ENCODE results near the gene CCDC197. TPM values are rescaled to one million over a fixed set of nuclear protein-coding genes. Genes with fewer than 3 reads are reported as not detected.
A peak's percentile ranks its signal among the peaks of the same experiment; 100 is the strongest.

CCDC197 gene
- total and polyA plus RNA-seq, 4 donors: not detected

DNA sequence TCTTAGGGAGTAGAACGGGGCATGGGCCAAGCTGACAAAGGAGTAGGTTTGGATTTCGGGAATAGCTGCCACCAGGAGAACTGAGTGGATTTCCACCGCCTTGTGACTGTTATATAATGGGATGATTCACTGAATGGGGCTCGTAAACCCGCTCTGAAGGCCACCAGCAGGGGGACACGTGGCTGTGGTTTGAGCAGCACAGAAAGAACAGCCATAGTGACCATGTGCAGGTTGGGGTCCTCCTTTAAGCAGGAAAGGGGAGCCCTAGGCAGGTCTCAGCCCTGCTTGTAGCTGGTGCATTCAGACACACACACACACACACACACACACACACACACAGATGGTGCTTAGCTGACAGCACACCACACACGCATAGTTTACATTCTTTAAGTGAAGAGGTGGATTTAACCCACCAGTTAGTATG lies 12.1 kb upstream of the CCDC197 start:
- ATAC-seq (ENCODE audit: insufficient read depth, low FRiP score): no peak
- peak; percentile 12 to 35 (median 22) for DNase-seq
- TF ChIP-seq, protein P1, sequence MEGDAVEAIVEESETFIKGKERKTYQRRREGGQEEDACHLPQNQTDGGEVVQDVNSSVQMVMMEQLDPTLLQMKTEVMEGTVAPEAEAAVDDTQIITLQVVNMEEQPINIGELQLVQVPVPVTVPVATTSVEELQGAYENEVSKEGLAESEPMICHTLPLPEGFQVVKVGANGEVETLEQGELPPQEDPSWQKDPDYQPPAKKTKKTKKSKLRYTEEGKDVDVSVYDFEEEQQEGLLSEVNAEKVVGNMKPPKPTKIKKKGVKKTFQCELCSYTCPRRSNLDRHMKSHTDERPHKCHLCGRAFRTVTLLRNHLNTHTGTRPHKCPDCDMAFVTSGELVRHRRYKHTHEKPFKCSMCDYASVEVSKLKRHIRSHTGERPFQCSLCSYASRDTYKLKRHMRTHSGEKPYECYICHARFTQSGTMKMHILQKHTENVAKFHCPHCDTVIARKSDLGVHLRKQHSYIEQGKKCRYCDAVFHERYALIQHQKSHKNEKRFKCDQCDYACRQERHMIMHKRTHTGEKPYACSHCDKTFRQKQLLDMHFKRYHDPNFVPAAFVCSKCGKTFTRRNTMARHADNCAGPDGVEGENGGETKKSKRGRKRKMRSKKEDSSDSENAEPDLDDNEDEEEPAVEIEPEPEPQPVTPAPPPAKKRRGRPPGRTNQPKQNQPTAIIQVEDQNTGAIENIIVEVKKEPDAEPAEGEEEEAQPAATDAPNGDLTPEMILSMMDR (IDR thresholded peaks at IDR 0.05; ENCODE audit: control extremely low read depth, extremely low read depth): no peak

GRCh38 chr14:93986955-93987354 lies 10.1 kb upstream of the CCDC197 start:
- no peak overlapping the region for H3K4me3 ChIP-seq
- ATAC-seq (ENCODE audit: insufficient read depth, low FRiP score) (no peak), DNase-seq (no peak)
- H3K27ac ChIP-seq (ENCODE audit: low read depth in 1 of 2, low read length in 1 of 2): peak overlapping the region in 1 of 2 donors; percentile 6
- no peak overlapping the region for H3K9ac ChIP-seq (ENCODE audit: insufficient read depth in 1 of 2, low read length in 2 of 2)
- H3K4me1 ChIP-seq (ENCODE audit: control insufficient read depth in 5 of 5, insufficient read depth in 5 of 5, low read length in 5 of 5): peaks cover 0 to 7% (median 0%) of the 10 kb centered on the region in 5 donors
- H3K36me3 ChIP-seq (ENCODE audit: control insufficient read depth in 4 of 4, insufficient read depth in 4 of 4, low read length in 4 of 4): no peaks in the 10 kb centered on the region
- no peaks in the 10 kb centered on the region for H3K9me3 ChIP-seq (ENCODE audit: control insufficient read depth in 4 of 4, insufficient read depth in 3 of 4, low read length in 3 of 4)
- TF ChIP-seq, protein P1 (IDR thresholded peaks at IDR 0.05; ENCODE audit: control extremely low read depth, extremely low read depth): no peak
- WGBS, 2 donors: 67 to 70% methylated on average over 9 of the region's 9 CpGs
- no peaks in the 10 kb centered on the region for H3K27me3 ChIP-seq (ENCODE audit: control insufficient read depth in 3 of 3, insufficient read depth in 3 of 3, low read length in 2 of 3)

More for the DNA sequence above, 12.1 kb upstream of the CCDC197 start:
- H3K4me1 ChIP-seq (ENCODE audit: control insufficient read depth in 5 of 5, insufficient read depth in 5 of 5, low read length in 5 of 5): peaks cover 0 to 15% (median 5%) of the 10 kb centered on the region in 5 donors
- peak overlapping the region in 1 of 2 donors; percentile 38 for H3K27ac ChIP-seq (ENCODE audit: low read depth in 1 of 2, low read length in 1 of 2)
- no peak overlapping the region for H3K4me3 ChIP-seq
- H3K27me3 ChIP-seq (ENCODE audit: control insufficient read depth in 3 of 3, insufficient read depth in 3 of 3, low read length in 2 of 3): no peaks in the 10 kb centered on the region
- 43 to 52% methylated on average over 7 of the region's 7 CpGs for WGBS, 2 donors
- H3K36me3 ChIP-seq (ENCODE audit: control insufficient read depth in 4 of 4, insufficient read depth in 4 of 4, low read length in 4 of 4): no peaks in the 10 kb centered on the region
- H3K9me3 ChIP-seq (ENCODE audit: control insufficient read depth in 4 of 4, insufficient read depth in 3 of 4, low read length in 3 of 4): no peaks in the 10 kb centered on the region
- no peak overlapping the region for H3K9ac ChIP-seq (ENCODE audit: insufficient read depth in 1 of 2, low read length in 2 of 2)

- Histone ChIP-seq H3K4me3 (no peak overlapping the region), H3K9ac (ENCODE audit: insufficient read depth in 1 of 2, low read length in 2 of 2) (no peak overlapping the region), H3K9me3 (ENCODE audit: control insufficient read depth in 4 of 4, insufficient read depth in 3 of 4, low read length in 3 of 4) (no peaks in the 10 kb centered on the region), H3K4me1 (ENCODE audit: control insufficient read depth in 5 of 5, insufficient read depth in 5 of 5, low read length in 5 of 5) (peaks cover 0 to 2% (median 0%) of the 10 kb centered on the region in 5 donors), H3K27ac (ENCODE audit: low read depth in 1 of 2, low read length in 1 of 2) (peak overlapping the region in 1 of 2 donors; percentile 6), H3K27me3 (ENCODE audit: control insufficient read depth in 3 of 3, insufficient read depth in 3 of 3, low read length in 2 of 3) (no peaks in the 10 kb centered on the region), H3K36me3 (ENCODE audit: control insufficient read depth in 4 of 4, insufficient read depth in 4 of 4, low read length in 4 of 4) (no peaks in the 10 kb centered on the region)
- TF ChIP-seq, protein P1 (IDR thresholded peaks at IDR 0.05; ENCODE audit: control extremely low read depth, extremely low read depth): no peak
- ATAC-seq (ENCODE audit: insufficient read depth, low FRiP score) (no peak), DNase-seq (no peak)
- WGBS, 2 donors: 67 to 69% methylated on average over 12 of the region's 12 CpGs
Observed at GRCh38 chr14:93987376-93987775, 9.7 kb upstream of the CCDC197 start.

Measured in lung (tissue), 12 donors.